ENCODE measurements around the gene UBC.

UBC gene

GRCh38 chr12:124862768-124863415 is 51.6 kb downstream of the UBC start:
- no peak for DNase-seq

- DNase-seq: no peak
Measured at GRCh38 chr12:124861898-124862676, 52.4 kb downstream of the UBC start.

Measured in fibroblast of skin of right quadriceps (primary cell).